BLaER1 (cell line): ENCODE data around the gene C18orf54.

Experiments used
- H3K27ac ChIP-seq: shearing (Covaris generic); formaldehyde crosslinking; 2 replicates; pipeline ENCODE4 v1.8.1; 2022
- H3K27me3 ChIP-seq: shearing (Covaris generic); formaldehyde crosslinking; 2 replicates; pipeline ENCODE4 v1.8.1; 2022
- H3K36me3 ChIP-seq: shearing (Covaris generic); formaldehyde crosslinking; 2 replicates; pipeline ENCODE4 v1.8.1; 2022
- H3K4me1 ChIP-seq: shearing (Covaris generic); formaldehyde crosslinking; 2 replicates; pipeline ENCODE4 v1.8.1; 2022
- H3K4me2 ChIP-seq: shearing (Covaris generic); formaldehyde crosslinking; 2 replicates; pipeline ENCODE4 v1.8.1; 2022
- H3K4me3 ChIP-seq: shearing (Covaris generic); formaldehyde crosslinking; 2 replicates; pipeline ENCODE4 v1.8.1; 2022
- H3K9ac ChIP-seq: shearing (Covaris generic); formaldehyde crosslinking; 2 replicates; pipeline ENCODE4 v1.8.1; 2022
- H3K9me3 ChIP-seq: shearing (Covaris generic); formaldehyde crosslinking; 2 replicates; pipeline ENCODE4 v1.8.1; 2022
- H4K20me1 ChIP-seq: shearing (Covaris generic); formaldehyde crosslinking; 2 replicates; pipeline ENCODE4 v1.8.1; 2022
- Cebpa-rat ChIP-seq: shearing (Covaris generic); IDR thresholded peaks from 2 replicates; pipeline ENCODE4 v1.8.1; 2022

C18orf54 gene

GRCh38 chr18:54411781-54412180 lies 54.1 kb downstream of the C18orf54 start:
- H3K27me3 ChIP-seq, result no peaks in the 10 kb centered on the region
- TF ChIP-seq Cebpa-rat, result no peak

GRCh38 chr18:54415086-54415485 lies 57.4 kb downstream of the C18orf54 start:
- Histone ChIP-seq H3K36me3 (no peaks in the 10 kb centered on the region), H3K27me3 (no peaks in the 10 kb centered on the region), H3K4me1 (peaks cover 13% of the 10 kb centered on the region; the same call in 1 of the 2 replicates), H3K27ac (no peak overlapping the region), H3K4me3 (no peak overlapping the region), H3K9me3 (no peaks in the 10 kb centered on the region), H3K4me2 (no peak overlapping the region), H4K20me1 (no peaks in the 10 kb centered on the region), H3K9ac (no peak overlapping the region)
- no peak for TF ChIP-seq Cebpa-rat

More at GRCh38 chr18:54411781-54412180, 54.1 kb downstream of the C18orf54 start:
- H3K9ac ChIP-seq, result no peak overlapping the region
- H3K4me3 ChIP-seq, result no peak overlapping the region
- no peaks in the 10 kb centered on the region for H3K9me3 ChIP-seq
- H3K27ac ChIP-seq, result no peak overlapping the region
- H3K36me3 ChIP-seq, result no peaks in the 10 kb centered on the region
- H3K4me2 ChIP-seq, result no peak overlapping the region
- H3K4me1 ChIP-seq, result peaks cover 11% of the 10 kb centered on the region; the same call in 1 of the 2 replicates
- H4K20me1 ChIP-seq, result no peaks in the 10 kb centered on the region

DNA sequence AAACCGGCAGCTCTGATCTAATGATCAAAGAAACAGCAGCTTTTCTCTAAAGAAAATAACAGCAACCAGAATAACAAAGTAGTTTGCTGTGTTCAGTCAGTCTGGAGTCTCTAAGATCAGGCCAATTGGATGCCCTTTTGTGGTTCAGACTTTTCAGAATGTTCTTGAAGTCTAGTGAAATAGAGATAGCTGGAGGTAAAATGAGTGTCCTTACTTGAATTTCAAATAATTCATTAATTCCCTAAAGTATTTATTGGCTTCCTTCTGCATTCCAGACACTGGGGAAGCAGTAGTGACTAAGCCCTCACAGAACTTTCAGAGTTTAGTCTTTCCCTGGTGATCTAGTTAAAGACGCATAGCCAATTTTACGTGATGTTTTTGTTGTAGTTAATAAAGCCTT lies 58.7 kb downstream of the C18orf54 start:
- no peaks in the 10 kb centered on the region for H4K20me1 ChIP-seq
- no peak overlapping the region for H3K27ac ChIP-seq
- no peaks in the 10 kb centered on the region for H3K36me3 ChIP-seq
- peak overlapping the region; percentile 21; the same call in 1 of the 2 replicates for H3K4me2 ChIP-seq
- H3K9ac ChIP-seq, result no peak overlapping the region
- H3K4me3 ChIP-seq, result no peak overlapping the region
- H3K27me3 ChIP-seq, result no peaks in the 10 kb centered on the region
- H3K9me3 ChIP-seq, result no peaks in the 10 kb centered on the region
- no peak for TF ChIP-seq Cebpa-rat
- peaks cover 13% of the 10 kb centered on the region; the same call in 1 of the 2 replicates for H3K4me1 ChIP-seq

- Histone ChIP-seq H3K9ac (no peak overlapping the region), H3K27me3 (no peaks in the 10 kb centered on the region), H3K4me3 (no peak overlapping the region), H3K9me3 (no peaks in the 10 kb centered on the region), H3K36me3 (no peaks in the 10 kb centered on the region), H3K27ac (no peak overlapping the region), H3K4me2 (no peak overlapping the region), H4K20me1 (no peaks in the 10 kb centered on the region), H3K4me1 (no peaks in the 10 kb centered on the region)
- no peak for TF ChIP-seq Cebpa-rat
Measured at GRCh38 chr18:54423831-54424230, 66.1 kb downstream of the C18orf54 start.

GRCh38 chr18:54426085-54426665 lies 68.5 kb downstream of the C18orf54 start:
- no peak overlapping the region for H3K4me3 ChIP-seq
- no peak overlapping the region for H3K9ac ChIP-seq
- TF ChIP-seq Cebpa-rat, result no peak
- H4K20me1 ChIP-seq, result no peaks in the 10 kb centered on the region
- H3K27ac ChIP-seq, result no peak overlapping the region
- no peaks in the 10 kb centered on the region for H3K9me3 ChIP-seq
- no peaks in the 10 kb centered on the region for H3K4me1 ChIP-seq
- no peak overlapping the region for H3K4me2 ChIP-seq
- H3K27me3 ChIP-seq, result no peaks in the 10 kb centered on the region
- no peaks in the 10 kb centered on the region for H3K36me3 ChIP-seq
